HG02884 (cell line): Measurements from ENCODE around the gene WDR5.

Experiments
- ATAC-seq: cut with Tn5 transposase; IDR thresholded peaks from one replicate; pipeline ENCODE4 v1.9.1; 2021; ENCODE audit warnings: mild to moderate bottlenecking, moderate library complexity; ENCODE audit not compliant: unreplicated experiment

WDR5 gene

DNA sequence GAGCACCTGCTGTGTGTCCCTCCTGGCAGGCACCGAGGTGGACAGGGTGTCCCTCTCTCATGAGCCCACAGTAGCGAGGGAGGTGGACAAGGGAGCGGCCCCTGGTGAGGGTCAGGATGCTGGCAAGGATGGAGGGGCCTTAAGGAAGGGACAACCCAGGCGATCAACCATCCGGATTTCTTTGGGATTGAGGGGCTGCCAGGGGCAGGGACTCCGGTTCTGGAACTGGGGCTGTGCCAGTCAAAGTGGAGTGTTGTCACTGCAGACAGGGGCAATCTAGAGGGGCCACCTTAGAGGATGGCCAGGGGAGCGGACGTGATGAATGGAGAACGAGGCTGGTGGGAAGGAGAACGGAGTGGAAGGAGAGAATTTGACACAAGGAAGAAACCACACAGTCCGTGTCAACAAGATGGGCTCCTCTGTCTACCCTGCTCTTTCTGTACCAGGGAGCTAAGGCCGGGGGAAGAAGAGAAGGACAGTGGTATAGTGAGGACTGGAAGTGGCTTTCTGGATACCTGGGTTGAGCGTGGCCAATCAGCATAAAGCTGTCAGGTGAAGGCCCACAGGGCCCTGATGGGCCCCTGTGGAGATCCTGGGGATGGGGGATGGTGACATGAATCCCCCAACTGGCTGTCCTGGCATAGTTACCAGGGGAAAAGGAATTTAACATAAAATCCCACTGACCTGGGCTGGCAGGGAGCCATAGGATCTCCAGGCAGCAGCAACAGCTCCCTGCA, 4.2 kb upstream of the WDR5 start:
- no peak for ATAC-seq

DNA sequence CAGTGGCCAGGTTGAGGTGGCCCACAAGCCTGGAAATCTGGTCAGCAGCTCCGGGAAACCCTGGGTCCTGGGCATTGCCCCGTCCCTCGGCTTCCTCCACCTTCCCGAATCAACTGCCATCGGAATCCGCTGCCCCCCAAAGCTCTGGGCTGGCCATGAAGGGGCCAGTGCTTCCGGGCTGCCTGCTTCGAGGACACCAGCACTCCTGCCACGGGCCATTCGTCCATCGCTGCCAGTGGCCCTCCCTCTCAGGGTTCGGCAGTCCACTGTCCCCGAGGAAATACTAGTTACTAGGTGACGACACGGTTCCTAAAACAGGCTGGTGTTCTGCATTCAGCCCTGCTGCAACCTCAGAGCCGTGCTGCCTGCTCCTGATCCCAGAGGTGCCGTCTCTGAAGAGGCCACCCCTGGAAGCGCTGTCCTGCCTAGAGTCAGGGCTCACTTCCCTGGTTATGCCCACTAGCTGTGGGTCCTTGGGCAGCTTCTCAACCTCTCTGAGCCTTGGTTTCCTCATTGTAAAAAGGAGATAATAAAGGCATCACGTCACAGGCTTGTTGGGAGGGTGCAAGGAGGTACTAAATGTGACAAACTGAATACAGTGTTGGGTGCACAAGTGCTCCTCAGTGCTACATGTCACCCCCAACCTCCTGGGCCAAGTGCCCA, 3.5 kb upstream of the WDR5 start:
- no peak for ATAC-seq

DNA sequence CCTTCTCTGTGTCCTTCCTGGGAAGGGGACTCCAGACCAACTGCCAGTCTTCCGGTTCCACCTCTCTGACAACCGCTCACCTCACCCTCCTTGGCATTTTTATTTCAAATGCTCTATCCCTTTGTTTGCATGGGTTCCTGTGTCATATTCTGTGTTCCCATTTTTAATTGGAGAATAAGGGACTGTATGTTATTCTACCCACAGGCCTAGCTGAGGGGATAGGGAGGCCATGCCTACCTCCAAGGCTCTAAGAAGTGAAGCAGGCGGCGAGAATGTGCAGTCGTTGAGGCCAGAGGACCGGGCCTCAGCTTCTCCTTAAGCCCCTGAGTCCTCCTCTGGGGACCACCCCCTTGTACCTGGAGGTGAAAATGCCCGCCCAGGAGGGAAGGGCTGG, 936 bp upstream of the WDR5 start:
- ATAC-seq, result no peak

DNA sequence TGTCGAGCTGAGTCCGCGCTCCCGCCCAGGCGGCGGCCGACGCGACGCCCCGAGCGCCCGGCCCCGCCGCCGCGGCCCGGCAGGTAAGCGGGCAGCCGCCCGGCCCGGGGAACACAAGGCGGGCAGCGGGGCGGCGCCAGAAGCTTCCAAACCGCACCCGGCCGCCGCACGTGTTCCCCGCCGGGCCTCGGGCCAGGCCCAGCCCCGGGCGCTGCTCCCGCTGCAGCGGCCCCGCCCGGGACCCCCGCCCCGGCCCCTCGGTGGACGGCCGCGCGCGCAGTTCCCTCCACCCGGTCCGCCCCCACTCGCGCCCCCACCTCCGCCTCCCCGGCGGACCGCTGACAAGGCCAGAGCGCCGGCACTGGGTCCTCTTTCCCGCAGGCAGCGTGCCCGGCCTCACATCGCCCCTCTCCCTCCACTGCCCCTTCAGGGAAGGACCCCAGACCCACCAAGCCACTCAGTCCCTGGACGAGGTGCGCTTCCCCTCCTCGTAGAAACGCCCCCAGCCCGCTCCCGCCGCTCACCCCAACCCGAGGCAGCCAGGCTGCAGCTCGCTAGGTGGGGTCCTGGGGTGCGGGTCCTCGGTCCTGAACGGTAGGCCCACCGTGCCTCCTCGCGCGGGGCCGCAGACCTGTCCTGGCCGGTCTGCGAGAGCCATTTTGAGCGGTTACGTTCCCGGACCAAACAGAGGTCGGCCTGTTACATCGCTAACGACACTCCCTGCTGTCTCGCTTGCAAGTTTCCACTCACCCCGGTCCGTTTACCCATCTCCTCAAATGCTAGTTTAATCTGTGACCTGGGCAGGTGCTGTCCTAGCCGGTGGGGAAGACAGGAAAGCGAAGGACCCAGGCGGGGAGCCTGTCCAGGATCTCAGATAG, 475 bp downstream of the WDR5 start:
- peak; percentile 20 for ATAC-seq

DNA sequence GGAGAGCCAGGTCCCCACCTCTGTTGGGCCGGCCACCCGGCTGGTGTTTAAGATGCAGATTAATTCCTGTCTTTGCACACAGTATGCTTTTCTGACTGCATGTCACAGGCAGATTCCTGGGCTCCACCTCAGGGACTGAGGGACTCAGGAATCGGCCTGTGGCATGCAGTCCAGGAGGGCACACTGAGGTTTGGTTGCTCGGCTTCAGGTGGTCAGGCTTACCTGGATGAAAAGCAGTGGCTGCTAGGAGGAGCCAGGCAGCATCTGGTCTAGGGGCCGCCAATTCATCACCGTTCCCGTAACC, 1.1 kb downstream of the WDR5 start:
- ATAC-seq, result no peak

DNA sequence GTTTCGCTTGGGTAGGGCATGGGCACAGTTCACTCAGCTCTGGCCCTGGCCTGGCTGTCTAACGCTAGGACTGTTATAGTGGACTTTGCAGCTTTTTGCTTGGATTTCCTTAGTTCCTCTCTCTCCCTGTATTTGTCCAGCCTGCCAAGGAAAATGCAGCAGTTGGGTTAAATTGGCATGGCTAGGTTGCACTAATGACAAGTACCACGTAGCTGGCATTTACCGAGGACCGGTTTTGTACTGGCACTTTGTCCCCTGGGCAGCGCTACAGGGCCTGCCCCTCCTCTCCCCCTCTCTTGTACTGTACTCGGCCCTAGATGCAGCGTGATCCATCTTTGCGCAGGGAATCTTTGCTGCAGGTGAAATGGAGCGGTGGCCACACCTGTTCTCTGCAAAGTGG, 2.4 kb downstream of the WDR5 start:
- no peak for ATAC-seq

DNA sequence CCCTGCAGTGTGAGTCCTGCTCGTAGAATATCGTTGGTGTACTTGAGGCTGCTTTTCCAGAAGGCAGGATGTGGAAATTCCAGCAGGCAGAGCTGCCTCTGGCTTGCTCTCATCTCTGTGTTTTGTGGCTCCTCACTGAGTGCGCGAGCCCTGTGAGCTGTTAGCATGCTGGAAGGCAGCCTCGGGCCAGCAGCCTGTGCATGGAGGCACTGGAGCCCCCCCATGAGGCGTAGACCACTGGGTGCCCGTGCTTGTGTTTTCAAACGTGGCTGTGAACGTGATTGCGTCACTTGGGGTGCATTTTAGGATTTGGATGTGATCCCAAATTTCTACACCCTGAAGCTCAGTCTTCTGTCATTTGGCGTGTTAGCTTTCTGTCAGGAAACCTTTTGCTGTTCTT, 3.2 kb downstream of the WDR5 start:
- ATAC-seq, result no peak

DNA sequence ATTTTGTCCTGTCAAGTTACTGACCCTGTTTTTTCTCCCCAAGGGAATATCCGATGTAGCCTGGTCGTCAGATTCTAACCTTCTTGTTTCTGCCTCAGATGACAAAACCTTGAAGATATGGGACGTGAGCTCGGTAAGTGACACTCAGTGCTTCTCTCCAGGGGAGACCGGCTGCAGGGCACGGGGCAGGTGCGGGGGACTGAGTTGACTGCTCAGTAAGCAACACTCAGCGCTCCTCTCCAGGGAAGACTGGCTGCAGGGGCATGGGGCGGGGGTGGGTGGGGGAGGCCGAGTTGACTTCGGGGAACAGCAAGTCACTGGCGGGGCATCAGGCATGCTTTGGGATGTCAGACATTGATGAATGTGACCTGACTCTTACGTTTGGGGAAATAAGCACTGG, 6.0 kb downstream of the WDR5 start:
- no peak for ATAC-seq

DNA sequence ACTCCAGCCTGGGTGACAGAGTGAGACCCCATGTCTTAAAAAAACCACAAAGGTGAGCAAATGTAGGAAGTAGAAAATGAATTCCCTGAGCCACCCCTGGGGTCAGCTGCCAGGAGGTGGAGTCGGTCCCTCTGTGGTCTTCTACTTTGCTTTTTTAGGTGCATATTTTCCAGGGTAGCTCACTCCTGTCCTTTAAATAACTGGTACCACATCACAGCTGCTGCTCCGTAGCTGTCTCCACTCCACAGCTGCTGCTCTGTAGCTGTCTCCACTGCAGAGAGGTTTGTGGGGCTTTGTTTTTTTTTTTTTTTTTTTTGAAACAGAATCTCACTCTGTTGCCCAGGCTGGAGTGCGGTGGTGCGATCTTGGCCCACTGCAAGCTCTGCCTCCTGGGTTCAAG, 8.9 kb downstream of the WDR5 start:
- no peak for ATAC-seq

DNA sequence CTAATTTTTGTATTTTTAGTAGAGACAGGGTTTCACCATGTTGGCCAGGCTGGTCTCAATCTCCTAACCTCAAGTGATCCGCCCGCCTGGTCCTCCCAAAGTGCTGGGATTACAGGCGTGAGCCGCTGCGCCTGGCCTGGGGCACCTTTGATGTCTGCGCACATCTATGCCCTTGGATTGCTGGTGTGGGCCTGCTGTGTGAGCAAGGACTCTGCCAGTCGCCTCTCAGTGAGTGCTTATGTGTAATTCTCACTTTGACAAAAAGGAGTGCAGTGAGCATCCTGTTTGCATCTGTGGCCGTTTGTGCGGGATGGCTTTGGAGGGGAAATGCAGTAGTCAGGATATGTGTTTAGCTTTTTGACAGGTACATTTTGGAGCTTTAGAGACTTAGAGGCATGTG, 9.4 kb downstream of the WDR5 start:
- no peak for ATAC-seq

DNA sequence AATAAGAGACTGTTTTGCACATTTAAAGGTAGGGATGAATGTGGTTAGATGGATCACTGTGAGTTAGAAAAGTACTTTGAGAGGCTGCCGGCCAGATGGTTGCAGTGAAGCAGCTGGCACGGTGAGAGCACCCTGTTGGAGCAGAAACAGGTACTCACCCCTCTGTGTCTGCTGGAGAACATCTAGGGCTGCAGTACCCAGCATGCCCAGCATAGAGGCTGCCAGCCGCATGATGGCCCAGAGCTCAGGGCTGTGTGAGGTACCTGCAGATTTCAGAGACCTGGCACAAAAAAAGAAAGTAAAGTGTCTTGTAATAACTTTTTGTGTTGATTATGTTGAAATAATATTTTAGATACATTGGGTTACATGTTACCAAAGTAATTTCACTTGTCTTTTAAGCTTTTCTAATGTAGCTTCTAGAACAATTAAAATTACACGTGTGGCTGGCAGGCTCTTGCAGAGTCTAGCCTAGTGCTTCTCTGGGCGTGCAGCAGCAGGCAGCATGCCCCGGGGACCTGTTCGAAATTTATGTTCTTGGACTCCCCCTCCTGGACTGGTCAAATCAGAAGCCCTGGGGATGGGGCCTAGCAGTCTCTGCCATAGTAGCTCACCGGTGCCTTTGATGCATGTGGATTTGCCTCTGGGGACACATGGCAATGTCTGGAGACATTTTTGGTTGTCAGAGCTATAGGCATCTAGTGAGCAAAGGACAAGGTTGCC, 11.1 kb downstream of the WDR5 start:
- ATAC-seq, result no peak

DNA sequence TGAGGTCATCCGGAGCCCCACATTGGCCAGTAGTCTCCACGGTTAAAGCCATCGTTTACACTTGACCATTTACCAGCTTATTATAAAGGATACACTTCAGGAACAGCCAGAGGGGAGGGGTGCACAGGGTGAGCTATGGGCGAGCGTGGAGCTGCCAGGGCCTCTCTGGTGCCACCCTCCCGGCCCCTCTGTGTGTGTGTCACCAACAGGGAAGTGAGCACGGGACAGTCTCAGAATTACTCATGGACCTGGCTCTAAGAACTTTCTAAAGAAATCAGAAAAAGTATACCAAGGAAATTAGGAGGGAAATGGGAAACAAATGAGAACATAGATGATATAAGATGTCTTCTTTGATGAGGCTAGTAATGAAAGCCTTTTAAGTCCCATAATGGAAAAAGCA, 13.5 kb downstream of the WDR5 start:
- no peak for ATAC-seq

DNA sequence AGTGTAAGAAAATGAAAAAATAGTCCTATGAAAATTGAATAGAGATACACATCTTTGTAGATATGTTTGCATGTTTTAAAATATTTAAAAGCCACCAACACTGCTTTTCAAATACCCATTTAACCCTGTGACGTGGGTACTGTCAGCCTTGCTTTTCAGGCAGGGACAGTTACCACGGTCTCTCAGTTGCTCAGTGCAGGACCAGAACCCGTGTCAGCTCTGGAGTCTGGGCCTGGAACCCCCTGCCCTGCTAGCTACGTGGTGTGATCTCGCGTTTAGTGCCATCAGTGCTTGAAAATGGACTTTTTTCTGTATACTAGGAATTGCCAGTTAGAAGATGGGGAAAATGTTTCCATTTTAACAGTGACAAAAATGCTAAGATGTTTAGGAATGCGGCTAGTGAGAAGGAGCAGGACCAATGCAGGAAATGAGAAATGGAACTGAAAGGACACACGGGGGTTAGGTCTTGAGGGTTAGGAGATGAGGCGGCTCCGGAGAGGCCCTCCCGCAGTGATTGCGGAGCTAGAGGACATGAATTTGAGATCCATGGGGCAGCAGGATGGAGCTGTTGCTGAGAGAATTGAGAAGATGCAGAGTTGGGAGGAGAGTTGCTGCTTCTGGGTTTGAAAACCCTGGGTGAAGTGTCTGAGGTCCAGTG, 14.8 kb downstream of the WDR5 start:
- ATAC-seq, result no peak

DNA sequence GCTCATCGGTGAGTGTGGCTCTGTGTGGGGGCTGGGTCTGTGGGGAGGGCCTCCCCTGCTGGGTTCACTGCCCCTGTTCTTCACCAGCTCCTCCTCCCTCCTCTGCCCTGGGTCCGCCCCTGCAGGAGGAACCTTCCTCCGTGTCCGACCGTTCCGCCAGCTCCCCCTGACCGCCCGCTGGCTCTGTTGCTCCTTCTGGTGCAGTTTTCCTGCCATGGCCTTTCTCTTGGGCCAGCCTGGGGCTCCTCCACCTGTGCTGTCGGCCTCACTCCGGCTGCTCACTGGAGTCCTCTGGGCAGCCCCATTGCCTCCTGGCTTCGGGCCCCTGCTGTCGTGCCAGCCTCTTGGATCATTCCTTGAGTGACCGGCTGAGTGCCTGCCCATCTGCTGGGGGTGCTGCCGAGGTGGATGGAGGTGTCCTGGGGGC, 16.2 kb downstream of the WDR5 start:
- no peak for ATAC-seq

DNA sequence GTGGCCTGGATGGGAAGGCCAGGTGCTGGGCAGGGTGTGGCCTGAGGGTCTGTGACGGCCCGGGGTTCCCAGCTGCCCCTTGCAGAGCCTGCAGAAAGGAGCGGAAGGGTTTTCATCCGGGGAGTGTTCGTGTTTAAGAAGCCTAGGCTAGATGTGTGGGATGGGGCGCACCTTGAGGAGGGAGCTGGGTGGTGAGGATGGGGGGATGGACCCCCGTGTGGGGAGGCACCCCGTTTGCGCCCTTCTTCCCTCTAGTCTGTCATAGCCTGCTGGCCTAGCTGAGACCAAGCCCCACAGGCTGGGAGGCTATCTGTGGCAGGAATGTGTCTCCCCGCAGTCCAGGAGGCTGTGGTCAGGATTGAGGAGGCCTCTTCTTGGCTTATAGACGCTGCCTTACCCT, 16.6 kb downstream of the WDR5 start:
- no peak for ATAC-seq

DNA sequence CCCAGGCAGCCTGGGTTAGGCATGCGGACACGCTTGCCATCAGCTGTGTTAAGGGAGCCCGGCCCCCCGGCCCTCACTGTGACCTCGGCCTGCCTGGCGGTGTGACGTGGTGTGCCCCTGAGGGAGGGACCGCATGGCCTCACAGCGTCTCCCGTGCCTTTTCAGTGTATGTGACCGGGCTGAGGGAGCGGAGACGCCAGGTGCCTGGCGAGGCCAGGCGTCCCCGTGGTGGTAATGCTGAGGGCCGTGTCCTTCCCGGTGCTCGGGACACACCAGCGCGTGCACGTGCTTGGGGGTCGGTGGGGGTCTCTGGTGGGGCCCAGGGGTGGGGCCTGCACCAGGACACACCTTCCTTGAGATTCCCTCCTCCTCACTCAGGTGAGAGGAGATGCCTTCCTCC, 17.6 kb downstream of the WDR5 start:
- ATAC-seq, result no peak

DNA sequence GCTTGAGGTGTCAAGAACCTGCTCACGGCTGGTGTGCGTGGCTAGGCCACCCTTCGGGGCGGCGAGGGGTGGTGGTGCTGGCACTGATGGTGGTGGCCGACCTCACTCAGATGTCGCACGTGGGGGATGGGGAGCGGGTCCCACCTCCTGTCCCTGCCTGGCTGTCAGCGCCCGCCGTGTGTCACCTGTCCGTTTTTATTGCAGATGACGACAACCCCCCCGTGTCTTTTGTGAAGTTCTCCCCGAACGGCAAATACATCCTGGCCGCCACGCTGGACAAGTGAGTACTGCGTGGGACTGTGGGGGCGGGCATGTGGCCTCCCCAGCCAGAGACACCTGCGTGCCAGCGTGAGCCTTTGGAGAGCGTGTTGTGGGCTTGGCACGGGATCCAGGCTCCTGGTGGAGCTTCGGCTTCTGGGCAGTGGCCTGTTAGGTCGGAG, 18.4 kb downstream of the WDR5 start:
- ATAC-seq, result no peak

DNA sequence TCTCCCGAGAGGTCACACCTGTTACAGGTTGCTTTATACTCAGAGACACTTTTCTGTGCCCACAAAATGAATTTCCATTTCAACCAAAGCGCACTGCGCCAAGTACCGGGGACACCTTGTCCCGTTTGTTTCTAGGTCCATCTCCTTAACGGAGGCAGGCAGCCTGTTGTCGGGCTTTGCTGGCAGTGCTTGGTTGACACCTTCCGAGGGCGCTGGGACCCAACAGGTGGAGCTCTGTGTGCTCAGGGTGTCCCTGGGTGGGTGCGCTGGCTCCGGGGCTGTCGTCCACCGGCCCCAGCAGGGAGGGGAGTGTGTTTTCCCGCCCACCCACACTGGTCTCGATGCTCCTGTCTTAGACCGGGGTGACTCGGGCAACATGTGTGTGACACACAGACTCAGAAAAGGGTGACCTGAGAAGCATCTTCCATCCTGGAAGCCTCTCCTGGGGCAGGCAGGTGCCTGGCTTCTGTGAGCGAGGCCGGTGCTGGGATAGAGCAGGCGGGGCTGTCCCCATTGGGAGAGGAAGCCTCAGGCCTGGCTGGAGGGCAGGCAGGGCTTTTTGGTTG, 20.0 kb downstream of the WDR5 start:
- no peak for ATAC-seq

DNA sequence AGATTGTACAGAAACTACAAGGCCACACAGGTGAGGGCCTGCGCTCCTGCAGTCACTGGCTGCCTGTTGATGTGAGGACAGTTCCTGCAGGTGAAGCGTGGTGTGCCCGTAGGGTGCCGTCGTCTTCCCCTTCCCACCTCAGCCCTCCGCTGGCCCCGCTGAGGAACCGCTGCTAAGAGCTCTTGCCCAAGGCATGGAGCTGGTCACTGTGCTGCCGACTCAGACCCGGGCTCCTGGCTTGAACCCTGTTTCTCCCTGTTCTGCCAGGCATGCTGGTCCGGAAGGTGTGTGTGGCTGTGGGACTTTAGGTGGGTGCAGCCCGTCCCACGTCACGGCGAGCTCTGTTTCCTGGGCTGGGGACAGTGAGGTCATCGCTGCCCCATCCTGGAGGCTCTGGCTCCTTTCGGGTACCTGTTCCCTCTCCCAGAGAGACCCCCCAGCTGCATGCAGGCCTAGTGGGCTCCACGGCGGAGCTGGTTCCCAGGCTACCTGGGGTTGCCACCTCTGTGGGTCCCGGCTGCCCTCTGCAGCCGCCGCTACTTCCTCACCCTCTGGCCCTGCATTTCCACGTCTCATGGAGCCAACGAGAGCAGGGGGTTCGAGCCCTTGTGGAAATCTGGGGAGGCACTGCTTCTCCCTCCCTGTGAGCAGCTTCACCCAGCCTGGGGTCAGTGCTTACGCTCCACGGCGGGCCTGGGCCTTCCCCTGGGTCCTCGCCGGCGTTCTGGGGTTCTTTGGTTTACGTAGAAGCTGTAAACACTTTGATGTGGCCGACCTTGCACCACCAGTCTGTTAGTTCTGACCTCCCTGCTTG, 20.9 kb downstream of the WDR5 start:
- no peak for ATAC-seq
